HG03175 (cell line): ENCODE results near the gene MYL6.

Source experiments
- ATAC-seq: cut with Tn5 transposase; IDR thresholded peaks from one replicate; pipeline ENCODE4 v1.9.1; 2021; ENCODE audit warnings: mild to moderate bottlenecking, moderate library complexity; ENCODE audit not compliant: unreplicated experiment

Gene MYL6

DNA sequence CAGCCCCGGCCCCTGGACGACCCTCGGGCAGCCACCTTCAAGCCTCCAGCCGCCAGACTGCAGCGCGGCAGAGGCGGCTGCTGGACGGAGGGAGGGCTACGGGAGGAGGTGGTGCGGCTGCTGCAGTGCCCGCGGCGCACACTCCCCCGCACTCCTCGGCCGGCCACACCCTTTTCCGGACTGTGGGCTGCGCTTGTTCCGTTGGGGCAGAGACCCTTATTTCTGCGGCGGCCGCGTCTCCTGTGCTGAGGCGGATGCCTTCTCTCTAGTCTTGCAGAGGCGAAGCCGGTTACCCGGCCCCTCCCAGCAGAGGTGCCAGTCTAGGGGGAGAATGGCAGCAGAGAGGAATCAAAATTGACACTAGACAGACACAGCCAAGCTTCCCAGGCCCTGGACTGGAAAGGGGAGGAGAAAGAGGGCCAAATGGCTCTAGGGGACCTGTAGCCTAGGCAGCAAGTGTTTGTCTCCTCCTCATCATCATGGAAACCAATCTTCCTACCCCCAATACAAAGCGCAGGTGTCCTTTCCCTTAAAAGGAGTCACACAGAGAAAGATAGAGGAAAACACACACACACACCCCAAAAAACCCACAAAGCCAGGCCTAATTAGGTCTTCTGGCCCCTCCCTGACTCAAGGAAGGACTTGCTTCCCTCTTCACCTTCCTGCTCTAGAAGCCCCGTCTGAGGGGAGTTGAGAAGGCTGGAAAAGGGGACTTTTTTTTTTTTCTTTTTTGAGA, 28.8 kb upstream of the MYL6 start:
- no peak for ATAC-seq

DNA sequence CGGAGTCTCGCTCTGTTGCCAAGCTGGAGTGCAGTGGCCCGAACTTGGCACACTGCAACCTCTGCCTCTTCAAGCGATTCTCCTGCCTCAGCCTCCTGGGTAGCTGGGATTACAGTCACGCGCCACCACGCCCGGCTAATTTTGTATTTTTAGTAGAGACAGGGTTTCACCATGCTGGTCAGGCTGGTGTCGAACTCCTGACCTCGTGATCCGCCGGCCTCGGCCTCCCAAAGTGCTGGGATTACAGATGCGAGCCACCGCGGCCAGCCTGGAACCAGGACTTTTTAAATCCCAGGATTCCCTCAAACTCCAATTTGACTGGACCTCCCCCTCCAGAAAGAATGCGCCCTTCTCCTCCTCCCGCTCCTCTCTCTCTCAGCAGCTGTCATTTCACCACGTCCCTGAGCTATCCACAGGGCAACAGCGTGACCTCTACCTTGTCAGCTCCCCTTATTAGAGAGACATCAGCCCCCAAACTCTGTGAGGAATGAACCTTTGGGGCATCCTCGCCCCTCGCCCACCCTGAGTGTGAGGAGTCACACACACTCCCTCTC, 28.1 kb upstream of the MYL6 start:
- ATAC-seq: no peak

DNA sequence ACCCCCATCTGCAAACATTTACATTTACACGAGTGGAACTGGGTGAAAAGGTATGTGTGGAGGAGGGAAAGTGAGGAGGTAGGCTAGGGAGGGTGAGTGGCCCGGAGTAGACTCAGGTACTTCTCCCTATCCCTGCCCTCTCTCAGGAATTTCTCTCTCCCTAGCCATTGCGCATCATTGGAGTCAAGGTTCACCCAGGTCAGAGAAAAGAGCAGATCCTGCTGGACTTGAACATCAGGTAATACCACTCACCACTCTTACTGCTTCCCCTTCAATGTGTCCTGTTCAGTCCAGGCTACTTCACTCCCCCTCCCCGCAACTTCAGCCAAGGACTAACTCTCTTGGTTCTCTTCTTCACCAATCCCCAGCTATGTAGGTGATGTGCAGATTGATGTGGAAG, 27.3 kb upstream of the MYL6 start:
- no peak for ATAC-seq

- ATAC-seq: no peak
Observed at GRCh38 chr12:56134897-56135296, 23.3 kb upstream of the MYL6 start.

GRCh38 chr12:56137853-56138571, 20.1 kb upstream of the MYL6 start:
- ATAC-seq: no peak

DNA sequence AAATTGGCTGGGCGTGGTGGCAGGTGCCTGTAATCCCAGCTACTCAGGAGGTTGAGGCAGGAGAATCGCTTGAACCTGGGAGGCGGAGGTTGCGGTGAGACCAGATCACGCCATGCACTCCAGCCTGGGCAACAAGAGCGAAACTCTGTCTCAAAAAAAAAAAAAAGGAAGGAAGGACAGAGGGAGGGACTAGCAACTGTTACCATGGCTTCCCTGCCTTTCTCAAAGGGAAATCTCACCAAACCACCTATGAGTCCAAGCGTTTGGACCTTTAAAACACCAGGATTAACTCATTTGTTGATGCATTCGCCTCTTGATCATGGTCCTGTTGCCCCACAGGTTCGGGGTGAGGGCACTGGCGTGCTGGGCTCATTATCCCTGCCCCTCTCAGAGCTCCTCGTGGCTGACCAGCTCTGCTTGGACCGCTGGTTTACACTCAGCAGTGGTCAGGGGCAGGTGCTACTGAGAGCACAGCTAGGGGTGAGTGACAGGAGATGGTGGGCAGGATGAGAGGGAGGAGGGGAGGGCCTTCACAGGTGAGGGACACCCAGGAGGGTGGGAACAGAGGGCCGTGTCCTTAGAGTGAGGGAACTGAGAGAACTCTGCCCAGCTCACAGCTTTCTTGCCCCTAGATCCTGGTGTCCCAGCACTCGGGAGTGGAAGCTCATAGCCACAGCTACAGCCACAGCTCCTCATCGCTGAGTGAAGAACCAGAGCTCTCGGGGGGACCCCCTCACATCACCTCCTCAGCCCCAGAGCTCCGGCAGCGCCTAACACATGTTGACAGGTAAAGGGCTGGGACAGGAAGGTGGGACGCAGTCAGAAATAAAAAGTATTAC, 16.0 kb upstream of the MYL6 start:
- no peak for ATAC-seq

DNA sequence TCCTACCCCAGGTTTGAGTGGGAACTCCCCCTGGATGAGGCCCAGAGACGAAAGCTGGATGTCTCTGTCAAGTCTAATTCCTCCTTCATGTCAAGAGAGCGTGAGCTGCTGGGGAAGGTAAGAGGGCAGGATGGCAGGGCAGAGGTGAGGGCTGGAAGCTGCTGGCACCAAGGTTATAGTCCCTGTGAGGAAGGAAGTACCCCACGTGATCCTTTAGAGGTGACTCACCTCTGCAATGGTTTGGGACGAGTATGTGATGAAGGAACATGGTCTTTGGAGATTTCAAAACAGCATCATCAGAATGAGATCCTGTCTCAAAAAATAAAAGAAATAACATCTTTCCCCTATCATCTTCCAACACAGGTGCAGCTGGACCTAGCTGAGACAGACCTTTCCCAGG, 14.9 kb upstream of the MYL6 start:
- no peak for ATAC-seq

- ATAC-seq: no peak
Observed at GRCh38 chr12:56143870-56144269, 14.3 kb upstream of the MYL6 start.

- no peak for ATAC-seq
Observed at GRCh38 chr12:56145217-56145616, 12.9 kb upstream of the MYL6 start.

DNA sequence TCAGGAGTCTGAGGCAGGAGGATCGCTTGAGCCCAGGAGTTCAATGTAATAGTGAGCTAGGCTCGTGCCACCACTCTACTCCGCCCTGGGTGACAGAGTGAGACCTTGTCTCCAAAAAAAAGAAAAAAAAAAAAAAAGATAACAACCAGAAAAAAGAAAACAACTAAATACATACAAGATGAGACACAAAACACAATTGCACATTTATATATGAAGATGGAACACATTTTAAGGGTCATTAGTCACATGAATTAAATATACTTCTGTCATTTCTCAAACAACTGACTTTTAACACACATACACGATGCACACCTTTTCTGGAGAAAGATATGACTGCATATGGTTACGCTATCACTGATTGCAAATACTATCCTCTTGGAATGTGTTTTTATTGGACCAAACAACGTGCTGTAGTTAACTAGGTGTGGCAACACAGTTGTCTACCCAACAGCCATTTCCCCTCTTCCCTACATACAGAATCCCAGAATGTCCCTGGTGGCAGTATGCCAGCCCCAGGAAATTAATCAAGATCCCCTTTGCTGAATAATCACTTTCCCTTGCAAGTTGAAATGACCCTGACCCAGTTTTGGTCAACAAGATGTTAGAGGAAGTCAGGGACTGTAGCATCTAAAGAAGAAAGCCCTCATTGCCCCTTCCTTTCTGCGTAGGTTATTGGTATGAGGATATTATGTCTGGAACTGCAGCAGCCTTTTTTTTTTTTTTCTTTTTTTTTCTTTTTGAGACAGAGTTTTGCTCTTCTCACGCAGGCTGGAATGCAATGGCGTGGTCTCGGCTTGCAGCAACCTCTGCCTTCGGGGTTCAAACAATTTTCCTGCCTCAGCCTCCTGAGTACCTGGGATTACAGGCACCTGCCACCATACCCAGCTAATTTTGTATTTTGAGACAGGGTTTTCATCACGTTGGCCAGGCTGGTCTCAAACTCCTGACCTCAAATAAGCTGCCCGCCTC, 11.4 kb upstream of the MYL6 start:
- ATAC-seq: no peak

DNA sequence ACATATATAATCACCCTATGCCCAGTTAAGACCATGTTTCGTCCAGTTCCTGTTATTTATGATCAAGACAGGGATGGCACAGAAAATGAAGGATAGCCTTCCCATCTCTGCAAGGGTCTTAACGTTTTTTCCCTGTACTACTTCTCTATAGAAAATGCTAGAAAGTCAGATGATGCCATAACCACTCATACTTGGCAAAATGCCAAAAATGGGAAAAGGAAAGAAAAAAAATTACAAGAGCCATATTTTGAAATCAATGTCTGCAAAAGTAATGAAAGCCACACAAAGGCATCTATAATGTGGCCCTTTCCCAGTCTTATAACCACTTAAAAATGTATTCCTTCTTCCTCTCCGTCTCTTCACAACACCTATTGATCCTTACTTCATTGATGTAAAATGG, 7.6 kb upstream of the MYL6 start:
- no peak for ATAC-seq

GRCh38 chr12:56151672-56152131, 6.5 kb upstream of the MYL6 start:
- ATAC-seq: peak; percentile 54

DNA sequence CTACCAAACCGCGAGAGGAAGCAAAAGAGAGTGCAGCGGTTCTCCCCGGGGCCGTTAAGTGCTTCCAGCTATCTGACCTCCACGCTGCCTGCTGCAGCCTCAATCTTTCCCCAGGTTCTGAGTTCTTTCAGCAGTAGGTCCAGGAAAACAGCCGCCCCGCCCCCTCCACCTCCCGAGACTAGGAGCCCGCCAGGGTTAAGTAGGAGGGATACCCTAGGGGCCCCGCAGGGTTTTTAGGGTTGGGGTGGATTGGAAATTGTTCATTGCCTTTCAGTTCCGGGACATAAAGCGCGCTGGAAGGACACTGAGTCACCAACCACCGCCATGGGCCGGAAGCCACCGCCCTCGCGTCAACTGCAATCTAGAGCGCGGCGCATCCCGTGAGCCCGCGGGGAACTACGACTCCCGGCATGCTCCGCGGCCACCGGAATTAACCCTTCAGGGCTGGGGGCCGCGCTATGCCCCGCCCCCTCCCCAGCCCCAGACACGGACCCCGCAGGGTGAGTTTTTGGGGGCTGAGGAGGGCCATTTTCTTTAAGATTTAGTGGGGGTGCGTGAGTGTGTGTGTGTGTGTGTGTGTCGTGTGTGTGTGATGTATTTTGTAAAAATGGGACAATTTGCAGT, 5.9 kb upstream of the MYL6 start, which contains the start of gene MYL6B:
Gene MYL6B (plus strand): TSS at position 456 of the 624 bp plus-strand sequence. CDS start 1,332 bp downstream, outside the sequence.
- ATAC-seq: peak; percentile 90

DNA sequence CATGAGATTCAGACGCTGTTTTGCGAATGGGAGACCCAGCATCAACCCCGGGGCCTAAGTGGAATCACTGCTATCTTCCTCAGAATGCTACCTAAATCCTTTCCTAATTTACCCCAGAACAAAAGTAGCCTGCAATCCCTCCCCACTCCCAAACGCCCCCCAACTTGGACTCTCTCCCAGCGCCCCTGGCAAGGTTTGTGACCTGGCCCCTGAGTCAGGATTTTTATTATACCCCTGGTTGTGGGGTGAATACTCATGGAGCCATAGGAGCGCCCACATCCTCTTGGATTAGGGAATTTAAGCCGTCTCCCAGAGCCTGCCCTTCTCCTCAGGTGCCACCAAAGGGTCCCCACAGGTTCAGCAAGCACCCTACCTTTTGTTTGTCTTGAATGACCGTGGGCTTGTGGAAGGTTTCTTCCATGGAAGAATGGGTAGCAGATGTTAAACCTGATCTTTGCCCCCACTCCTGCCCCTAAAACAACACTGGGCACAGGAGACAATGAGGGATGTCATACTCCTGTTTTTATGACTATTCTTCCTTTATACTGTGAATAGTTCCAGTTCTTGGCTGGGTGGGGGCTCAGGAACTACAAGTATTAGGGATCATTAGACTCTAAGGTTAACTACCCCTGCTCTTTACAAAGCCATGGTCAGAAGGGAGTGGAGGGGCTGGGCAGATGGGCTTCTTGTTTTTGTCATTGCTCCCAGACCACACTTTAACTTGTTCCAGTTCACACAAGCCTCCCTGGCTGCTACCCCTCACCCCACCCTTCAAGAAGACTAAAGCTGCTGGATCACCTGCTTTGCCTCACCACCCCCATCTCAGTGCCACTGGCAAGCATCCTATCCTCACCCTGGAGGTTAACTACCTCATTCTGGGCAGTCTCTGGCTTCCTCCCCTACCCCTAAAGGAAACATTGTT, 5.1 kb upstream of the MYL6 start:
- no peak for ATAC-seq

DNA sequence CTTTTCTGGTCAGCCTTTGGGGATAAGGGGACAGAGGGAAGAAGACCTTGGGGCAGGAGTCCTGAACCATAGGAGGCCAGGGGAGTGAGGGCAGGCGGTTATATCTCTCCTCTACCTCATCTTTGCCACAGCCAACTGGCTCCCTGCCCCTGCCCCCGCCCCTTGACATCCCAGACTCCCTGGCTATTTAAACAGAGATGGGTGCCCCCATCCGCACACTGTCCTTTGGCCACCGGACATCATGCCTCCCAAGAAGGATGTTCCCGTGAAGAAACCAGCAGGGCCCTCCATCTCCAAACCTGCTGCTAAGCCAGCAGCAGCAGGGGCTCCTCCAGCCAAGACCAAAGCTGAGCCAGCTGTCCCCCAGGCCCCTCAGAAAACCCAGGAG, 4.5 kb upstream of the MYL6 start:
- ATAC-seq: no peak

DNA sequence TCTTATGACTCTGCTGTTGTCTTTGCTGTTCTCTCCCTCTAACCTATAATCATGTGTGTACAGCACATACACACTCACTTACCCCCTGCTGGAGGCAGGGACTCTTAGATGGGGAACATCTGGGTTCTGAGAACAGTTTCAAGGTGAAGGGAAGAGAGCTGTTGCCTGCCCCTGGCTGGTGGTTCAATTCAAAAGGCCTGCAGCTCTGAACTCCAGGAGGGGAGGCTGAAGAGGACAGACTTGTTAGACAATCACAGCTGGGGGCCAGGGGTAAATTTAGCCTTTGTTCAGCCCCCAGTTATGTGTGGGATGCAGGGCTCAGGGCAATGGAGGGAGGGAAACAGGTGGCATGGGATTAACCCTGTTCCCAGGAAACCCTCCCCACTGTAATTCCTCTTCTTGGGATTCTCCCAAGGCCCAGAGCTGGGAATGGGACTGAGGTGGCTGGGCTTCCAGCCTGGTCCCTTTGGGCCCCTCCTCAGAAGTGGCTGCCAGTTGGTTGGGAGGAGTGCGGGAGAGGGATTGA, 3.9 kb upstream of the MYL6 start:
- ATAC-seq: no peak

DNA sequence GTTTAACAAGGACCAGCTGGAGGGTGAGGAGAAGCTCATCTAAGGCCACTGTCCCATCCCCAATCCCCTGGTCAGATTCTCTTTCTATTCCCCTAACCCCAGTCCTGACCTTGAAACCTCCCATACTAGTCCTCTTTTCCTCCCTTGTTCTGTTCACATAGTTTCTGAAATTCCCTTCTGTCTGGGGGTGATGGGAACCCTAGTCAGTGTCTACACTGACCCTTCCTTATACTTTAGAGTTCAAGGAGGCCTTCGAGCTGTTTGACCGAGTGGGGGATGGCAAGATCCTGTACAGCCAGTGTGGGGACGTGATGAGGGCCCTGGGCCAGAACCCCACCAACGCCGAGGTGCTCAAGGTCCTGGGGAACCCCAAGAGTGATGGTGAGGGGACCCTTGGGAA, 3.3 kb upstream of the MYL6 start:
- no peak for ATAC-seq

DNA sequence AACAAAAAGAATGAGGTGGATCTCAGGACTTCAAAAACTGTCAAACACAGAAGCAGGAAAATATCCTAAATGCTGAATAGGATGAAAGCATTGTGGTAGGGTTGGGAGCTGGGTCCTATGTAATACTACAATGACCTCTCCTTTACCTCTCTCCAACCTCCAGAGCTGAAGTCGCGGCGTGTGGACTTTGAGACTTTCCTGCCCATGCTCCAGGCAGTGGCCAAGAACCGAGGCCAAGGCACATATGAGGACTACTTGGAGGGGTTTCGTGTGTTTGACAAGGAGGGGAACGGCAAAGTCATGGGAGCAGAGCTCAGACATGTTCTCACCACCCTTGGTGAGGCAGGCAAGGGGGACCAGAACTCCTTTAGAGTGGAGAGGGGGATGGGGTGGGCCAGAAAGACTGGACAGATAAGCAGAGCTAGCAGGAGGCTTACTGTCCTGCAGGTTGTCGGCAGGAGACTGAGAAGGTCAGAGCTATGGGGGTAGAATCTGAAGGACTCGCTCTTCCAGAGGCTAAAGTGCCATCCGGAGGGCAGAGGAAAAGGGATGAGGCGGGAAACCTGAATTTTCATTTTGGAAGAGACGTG, 2.8 kb upstream of the MYL6 start:
- no peak for ATAC-seq
